Common myeloid progenitor, CD34-positive (primary cell): ENCODE measurements around the gene SCML1.

Experiments used
- CTCF ChIA-PET: fragments of 350-600 bp; sonication (Branson Sonifier 250); formaldehyde crosslinking; loops from one replicate; lab custom pipeline; 2021; ENCODE audit warnings: antibody characterized with exemption; lab: Charles Lee
- POLR2A ChIA-PET: fragments of 350-600 bp; sonication (Branson Sonifier 250); formaldehyde crosslinking; loops from one replicate; lab custom pipeline; 2021; ENCODE audit warnings: antibody characterized with exemption; lab: Charles Lee
- DNase-seq, 3 donors: peaks; one replicate each; pipeline versions ENCODE4 v3.0.0 to v3.0.0-alpha.2; 2013
- H3K27ac ChIP-seq, 2 experiments: 1 replicate in 1 of 2; 2 replicates in 1 of 2; pipeline ENCODE4 v1.7.0; 2013; ENCODE audit warnings: inconsistent platforms in 2 of 2, low read length in 2 of 2, mild to moderate bottlenecking in 2 of 2, low read depth in 1 of 2, moderate library complexity in 1 of 2; ENCODE audit not compliant: severe bottlenecking in 2 of 2, insufficient read depth in 1 of 2, poor library complexity in 1 of 2
- H3K27me3 ChIP-seq, 5 experiments: replicated peaks in 2 of 5; 1 replicate in 3 of 5; 2 replicates in 2 of 5; pipeline versions ENCODE4 v1.6.1 to v1.7.0; 2013; ENCODE audit warnings: low read length in 4 of 5, mild to moderate bottlenecking in 2 of 5, moderate library complexity in 2 of 5, inconsistent platforms in 1 of 5; ENCODE audit not compliant: insufficient read depth in 5 of 5, control insufficient read depth in 4 of 5
- H3K36me3 ChIP-seq, 4 experiments: 1 replicate in 2 of 4; 2 replicates in 2 of 4; pipeline versions ENCODE4 v1.6.1 to v1.7.0; 2013; ENCODE audit warnings: low read length in 3 of 4, control low read depth in 1 of 4, mild to moderate bottlenecking in 1 of 4; ENCODE audit not compliant: control insufficient read depth in 4 of 4, insufficient read depth in 4 of 4
- H3K4me1 ChIP-seq, 4 experiments: 1 replicate in 3 of 4; 2 replicates in 1 of 4; pipeline versions ENCODE4 v1.6.1 to v1.7.1; 2013; ENCODE audit warnings: low read length in 3 of 4, mild to moderate bottlenecking in 3 of 4, control low read depth in 1 of 4, inconsistent platforms in 1 of 4, moderate library complexity in 1 of 4; ENCODE audit not compliant: control insufficient read depth in 4 of 4, insufficient read depth in 4 of 4; ENCODE audit errors: control extremely low read depth in 1 of 4
- H3K4me3 ChIP-seq, 7 experiments: 1 replicate in 4 of 7; 2 replicates in 3 of 7; pipeline versions ENCODE4 v1.5.1 to v1.7.0; 2013; ENCODE audit warnings: mild to moderate bottlenecking in 7 of 7, low read length in 6 of 7, moderate library complexity in 6 of 7, inconsistent platforms in 2 of 7, low read depth in 2 of 7, control low read depth in 1 of 7; ENCODE audit not compliant: insufficient read depth in 4 of 7, control insufficient read depth in 1 of 7; ENCODE audit errors: extremely low read depth in 1 of 7
- H3K9me3 ChIP-seq, 5 experiments: 1 replicate in 4 of 5; 2 replicates in 1 of 5; pipeline versions ENCODE4 v1.6.1 to v1.7.1; 2013; ENCODE audit warnings: low read length in 4 of 5, mild to moderate bottlenecking in 2 of 5, inconsistent platforms in 1 of 5, low read depth in 1 of 5, moderate library complexity in 1 of 5; ENCODE audit not compliant: control insufficient read depth in 4 of 5, insufficient read depth in 2 of 5; ENCODE audit errors: control extremely low read depth in 1 of 5
- WGBS: methylation state at CpG from one replicate; pipeline ENCODE4 v1.1.5; 2013; ENCODE audit not compliant: insufficient coverage; 5-methylcytosine and 5-hydroxymethylcytosine counted together

SCML1 gene

DNA sequence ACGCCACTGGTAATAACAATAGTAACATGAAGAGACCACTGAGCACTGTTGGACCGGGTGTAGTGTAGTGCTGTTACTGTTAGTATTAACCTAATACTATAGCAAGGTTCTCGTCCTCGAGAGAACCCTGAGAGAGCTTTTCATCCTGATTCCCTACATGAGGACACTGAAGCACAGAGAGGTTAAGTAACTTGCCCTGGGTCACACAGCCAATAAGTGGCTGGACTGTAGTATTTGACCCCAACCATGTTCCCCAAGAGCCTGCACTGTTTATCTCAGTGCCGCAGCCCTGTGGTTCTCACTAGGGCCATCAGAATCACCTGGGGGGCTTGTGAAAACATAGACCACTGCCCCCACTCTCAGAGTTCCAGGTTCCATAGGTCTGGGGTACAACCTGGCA, 10.4 kb downstream of the SCML1 start:
- Histone ChIP-seq H3K9me3 (no peaks in the 10 kb centered on the region), H3K27ac (no peak overlapping the region), H3K27me3 (peaks cover 0 to 18% (median 0%) of the 10 kb centered on the region in 5 experiments), H3K36me3 (peaks cover 0 to 5% (median 1%) of the 10 kb centered on the region in 4 experiments), H3K4me1 (peaks cover 0 to 6% (median 0%) of the 10 kb centered on the region in 4 experiments), H3K4me3 (no peak overlapping the region)
- POLR2A ChIA-PET = no interaction called here
- CTCF ChIA-PET = no interaction called here
- DNase-seq = no peak
- 83% methylated on average over 3 of the region's 5 CpGs for whole genome bisulfite sequencing

DNA sequence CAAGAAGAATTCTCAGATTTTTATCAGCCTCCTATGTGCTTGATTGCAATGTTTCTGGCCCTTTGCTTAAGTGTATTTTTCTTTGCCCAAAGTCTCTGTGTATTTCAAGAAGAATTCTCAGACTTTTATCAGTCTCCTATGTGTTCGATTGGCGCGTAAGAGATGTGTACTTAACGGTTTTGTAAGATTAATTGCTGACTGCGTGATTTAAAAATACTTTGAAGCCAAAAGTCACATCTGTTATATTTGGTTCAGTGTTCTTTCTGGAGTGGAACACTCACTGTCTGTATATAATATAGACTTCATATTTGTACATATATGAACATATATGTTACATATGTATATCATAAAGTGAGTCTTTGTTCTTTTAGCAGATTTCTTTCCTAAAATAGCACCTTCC, 11.4 kb downstream of the SCML1 start:
- Histone ChIP-seq H3K27me3 (peaks cover 0 to 15% (median 0%) of the 10 kb centered on the region in 5 experiments), H3K9me3 (no peaks in the 10 kb centered on the region), H3K4me1 (peaks cover 0 to 6% (median 0%) of the 10 kb centered on the region in 4 experiments), H3K4me3 (no peak overlapping the region), H3K27ac (no peak overlapping the region), H3K36me3 (peaks cover 0 to 5% (median 1%) of the 10 kb centered on the region in 4 experiments)
- CTCF ChIA-PET = no interaction called here
- WGBS = no CpG with 5 or more reads among the region's 5 CpGs
- POLR2A ChIA-PET = no interaction called here
- DNase-seq = no peak

DNA sequence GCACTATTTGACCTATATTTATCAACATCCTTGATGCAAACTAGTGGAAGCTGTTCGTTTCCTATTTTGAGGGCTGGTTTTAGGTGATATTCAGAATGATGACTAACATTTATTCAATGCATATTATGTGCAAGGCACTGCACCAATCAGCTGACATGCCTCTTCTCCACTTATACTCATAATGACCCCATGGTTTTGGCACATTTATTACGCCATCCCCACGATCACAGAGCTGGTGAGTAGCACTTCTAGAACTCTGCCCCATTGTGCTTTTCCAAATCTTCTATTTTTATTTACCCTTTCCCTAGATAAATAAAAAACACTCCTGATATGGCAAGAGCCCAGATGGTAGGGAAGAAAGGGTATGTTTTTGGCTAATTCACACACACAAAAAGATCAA, 13.1 kb downstream of the SCML1 start:
- ChIA-PET CTCF (no interaction called here), POLR2A (no interaction called here)
- Histone ChIP-seq H3K4me1 (no peaks in the 10 kb centered on the region), H3K9me3 (no peaks in the 10 kb centered on the region), H3K36me3 (peaks cover 0 to 5% (median 1%) of the 10 kb centered on the region in 4 experiments), H3K27ac (no peak overlapping the region), H3K27me3 (peaks cover 0 to 14% (median 0%) of the 10 kb centered on the region in 5 experiments), H3K4me3 (no peak overlapping the region)
- 80% methylated on average over 1 of the region's 3 CpGs for WGBS
- no peak for DNase-seq

DNA sequence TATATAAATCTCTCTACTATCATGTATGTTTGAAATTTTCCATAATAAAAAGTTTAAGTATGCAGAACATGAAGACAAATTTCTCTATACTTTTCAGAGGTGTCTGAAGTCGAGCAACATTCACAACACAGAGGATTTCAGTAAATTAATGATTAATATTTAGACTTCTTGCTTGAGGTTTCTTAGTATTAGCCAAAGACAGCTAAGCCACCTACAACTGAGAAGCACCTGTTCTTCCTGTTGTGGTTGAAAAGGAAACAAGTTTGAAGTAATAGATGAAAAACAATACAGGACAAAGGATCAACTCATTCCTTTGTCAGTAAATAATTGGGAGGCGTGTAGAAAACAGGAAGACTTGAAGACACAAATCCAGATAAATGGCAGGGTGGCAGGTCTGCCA, 21.1 kb downstream of the SCML1 start:
- no peak overlapping the region for H3K4me3 ChIP-seq
- H3K4me1 ChIP-seq = no peaks in the 10 kb centered on the region
- 100% methylated on average over 1 of the region's 2 CpGs for WGBS
- ChIA-PET POLR2A (no interaction called here), CTCF (no interaction called here)
- no peak for DNase-seq
- no peak overlapping the region for H3K27ac ChIP-seq
- peaks cover 0 to 8% (median 0%) of the 10 kb centered on the region in 5 experiments for H3K27me3 ChIP-seq
- H3K36me3 ChIP-seq = no peaks in the 10 kb centered on the region
- no peaks in the 10 kb centered on the region for H3K9me3 ChIP-seq

DNA sequence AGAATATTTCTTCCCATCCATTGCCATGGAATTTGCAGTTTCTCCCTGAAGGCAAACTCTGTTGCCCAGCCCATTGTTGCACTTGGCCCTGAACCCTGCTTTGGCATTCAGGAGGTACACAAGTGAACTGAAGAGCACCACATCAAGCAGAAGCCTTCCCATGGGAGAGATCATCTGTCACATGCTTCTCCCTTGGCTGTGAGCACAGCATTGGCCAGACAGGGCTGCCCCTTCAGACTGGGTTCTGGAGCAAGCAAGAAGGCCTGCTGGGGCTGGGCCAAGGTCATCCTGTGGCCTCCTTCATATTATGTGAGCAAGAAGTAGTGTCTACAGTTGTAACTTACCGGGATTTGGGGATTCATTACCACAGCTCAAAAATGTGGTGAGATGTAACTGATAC, 22.7 kb downstream of the SCML1 start:
- no peaks in the 10 kb centered on the region for H3K36me3 ChIP-seq
- H3K27me3 ChIP-seq = peaks cover 0 to 9% (median 0%) of the 10 kb centered on the region in 5 experiments
- DNase-seq = no peak
- H3K4me1 ChIP-seq = no peaks in the 10 kb centered on the region
- no peaks in the 10 kb centered on the region for H3K9me3 ChIP-seq
- no peak overlapping the region for H3K27ac ChIP-seq
- H3K4me3 ChIP-seq = no peak overlapping the region
- CTCF ChIA-PET = no interaction called here
- 100% methylated on average over 1 of the region's 1 CpG for WGBS
- POLR2A ChIA-PET = no interaction called here

DNA sequence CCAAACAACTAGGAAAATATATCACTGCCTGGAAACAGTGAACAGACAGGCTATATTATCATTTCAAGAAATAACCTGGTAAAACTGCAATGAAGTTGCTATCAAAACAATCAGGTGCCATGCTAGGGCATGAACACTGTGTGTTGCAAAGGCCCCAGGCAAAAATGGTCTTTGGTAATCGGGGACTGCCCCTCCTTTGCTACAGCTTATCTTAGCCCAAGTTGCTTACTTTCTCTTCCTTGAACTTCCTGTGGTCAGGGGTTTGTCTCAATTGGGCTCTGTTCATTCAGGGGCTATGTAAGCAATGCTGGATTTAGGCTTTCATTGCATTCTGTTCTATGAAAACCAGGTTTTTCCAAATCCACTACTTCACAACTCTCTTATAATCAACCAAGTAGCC, 30.4 kb downstream of the SCML1 start:
- Histone ChIP-seq H3K4me1 (peaks cover 0 to 29% (median 9%) of the 10 kb centered on the region in 4 experiments), H3K27ac (no peak overlapping the region), H3K36me3 (no peaks in the 10 kb centered on the region), H3K4me3 (no peak overlapping the region), H3K9me3 (no peaks in the 10 kb centered on the region), H3K27me3 (peaks cover 0 to 7% (median 0%) of the 10 kb centered on the region in 5 experiments)
- DNase-seq = peak; percentile 7 to 46 (median 43)
- WGBS = 43% methylated on average over 1 of the region's 1 CpG
- POLR2A ChIA-PET = no interaction called here
- CTCF ChIA-PET = interaction anchor here (0.7 kb wide), 1 partner anchor 818 kb away, joined by 3 read pairs; no protein-coding TSS in a partner anchor

DNA sequence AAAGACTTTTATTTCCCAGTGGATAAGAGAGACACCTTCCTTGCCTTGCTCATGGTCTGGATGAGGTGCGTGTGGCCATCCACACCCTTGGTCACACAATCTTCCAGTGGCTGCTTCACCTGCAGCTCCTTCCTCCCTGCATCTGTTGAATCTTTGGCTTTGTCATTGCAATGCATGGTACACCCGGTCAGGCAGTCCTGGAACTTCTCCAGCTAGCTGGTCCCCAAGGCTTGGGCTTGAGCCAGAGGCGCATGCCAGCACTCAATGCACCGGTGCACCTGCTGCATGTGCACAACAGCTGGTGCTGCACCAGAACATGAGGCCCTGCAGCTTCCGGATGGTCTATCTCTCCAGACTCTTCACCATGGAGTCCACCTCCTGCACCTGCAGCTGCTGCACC, 31.7 kb downstream of the SCML1 start:
- no peaks in the 10 kb centered on the region for H3K9me3 ChIP-seq

More for the DNA sequence above, 31.7 kb downstream of the SCML1 start:
- ChIA-PET POLR2A (no interaction called here), CTCF (no interaction called here)
- peaks cover 0 to 7% (median 0%) of the 10 kb centered on the region in 5 experiments for H3K27me3 ChIP-seq
- no peaks in the 10 kb centered on the region for H3K36me3 ChIP-seq
- H3K4me3 ChIP-seq = no peak overlapping the region
- H3K27ac ChIP-seq = no peak overlapping the region
- H3K4me1 ChIP-seq = peaks cover 0 to 29% (median 9%) of the 10 kb centered on the region in 4 experiments
- no peak for DNase-seq
- WGBS = 81% methylated on average over 5 of the region's 5 CpGs
